Measurements from ENCODE around the gene C1orf159.

C1orf159 gene

GRCh38 chr1:1116701-1117468, 996 bp upstream of the C1orf159 start:
- Histone ChIP-seq H3K4me3 (ENCODE audit: insufficient read depth in 1 of 2, low read depth in 1 of 2, low read length in 2 of 2) (peak overlapping the region; percentile 72 to 74), H2BK5ac (ENCODE audit: low read depth, low read length, poor library complexity, severe bottlenecking) (no peak overlapping the region), H3K4me2 (ENCODE audit: low read length, poor library complexity, severe bottlenecking) (peak overlapping the region; percentile 99), H3K27me3 (ENCODE audit: control insufficient read depth in 1 of 2, insufficient read depth in 1 of 2, low read length in 2 of 2) (peaks cover 15 to 29% of the 10 kb centered on the region in 2 experiments), H3K36me3 (ENCODE audit: control insufficient read depth in 1 of 2, insufficient read depth in 2 of 2, low read depth in 1 of 2, low read length in 2 of 2) (peaks cover 4 to 17% of the 10 kb centered on the region in 2 experiments), H4K91ac (ENCODE audit: low read length) (no peak overlapping the region), H3K79me1 (replicated peaks; ENCODE audit: low read length, poor library complexity, severe bottlenecking) (peaks cover 30% of the 10 kb centered on the region), H3K9me3 (ENCODE audit: control insufficient read depth, low read length) (no peaks in the 10 kb centered on the region), H4K8ac (ENCODE audit: low read length) (peak overlapping the region; percentile 21), H3K23ac (ENCODE audit: low read length in 2 of 2) (no peak overlapping the region), H2AK5ac (ENCODE audit: low read length, severe bottlenecking) (no peak overlapping the region), H3K4me1 (ENCODE audit: control insufficient read depth, insufficient read depth, low read depth, low read length) (peaks cover 13% of the 10 kb centered on the region), H3K4ac (ENCODE audit: low read depth in 1 of 2, low read length in 2 of 2) (peak overlapping the region in 1 of 2 experiments; percentile 44), H2BK12ac (ENCODE audit: low read length in 2 of 2) (no peak overlapping the region), H2BK15ac (ENCODE audit: low read depth, poor library complexity, severe bottlenecking) (no peak overlapping the region), H2AFZ (ENCODE audit: low read depth, low read length) (peak overlapping the region; percentile 67), H3K9ac (ENCODE audit: low read length) (peak overlapping the region; percentile 51), H2BK120ac (ENCODE audit: low read depth, low read length) (no peak overlapping the region), H3K27ac (ENCODE audit: low read length, poor library complexity, severe bottlenecking) (no peak overlapping the region), H3K18ac (ENCODE audit: low read depth in 1 of 2, low read length in 2 of 2) (no peak overlapping the region), H3K14ac (ENCODE audit: low read length in 2 of 2) (no peak overlapping the region)
- WGBS = 8% methylated on average over 35 of the region's 47 CpGs
- peak; percentile 50 for DNase-seq

GRCh38 chr1:1115136-1115785, 628 bp downstream of the C1orf159 start:
- Histone ChIP-seq H3K79me1 (replicated peaks; ENCODE audit: low read length, poor library complexity, severe bottlenecking) (peaks cover 42% of the 10 kb centered on the region), H4K91ac (ENCODE audit: low read length) (no peak overlapping the region), H3K9me3 (ENCODE audit: control insufficient read depth, low read length) (no peaks in the 10 kb centered on the region), H2BK5ac (ENCODE audit: low read depth, low read length, poor library complexity, severe bottlenecking) (no peak overlapping the region), H3K27me3 (ENCODE audit: control insufficient read depth in 1 of 2, insufficient read depth in 1 of 2, low read length in 2 of 2) (peaks cover 15 to 29% of the 10 kb centered on the region in 2 experiments), H3K9ac (ENCODE audit: low read length) (peak overlapping the region; percentile 74), H3K27ac (ENCODE audit: low read length, poor library complexity, severe bottlenecking) (no peak overlapping the region), H3K23ac (ENCODE audit: low read length in 2 of 2) (no peak overlapping the region), H3K4ac (ENCODE audit: low read depth in 1 of 2, low read length in 2 of 2) (no peak overlapping the region), H2BK12ac (ENCODE audit: low read length in 2 of 2) (no peak overlapping the region), H3K18ac (ENCODE audit: low read depth in 1 of 2, low read length in 2 of 2) (no peak overlapping the region), H2AK5ac (ENCODE audit: low read length, severe bottlenecking) (no peak overlapping the region), H3K14ac (ENCODE audit: low read length in 2 of 2) (no peak overlapping the region), H3K4me3 (ENCODE audit: insufficient read depth in 1 of 2, low read depth in 1 of 2, low read length in 2 of 2) (peak overlapping the region; percentile 80 to 93), H2AFZ (ENCODE audit: low read depth, low read length) (peak overlapping the region; percentile 89), H4K8ac (ENCODE audit: low read length) (no peak overlapping the region), H2BK120ac (ENCODE audit: low read depth, low read length) (no peak overlapping the region), H3K4me1 (ENCODE audit: control insufficient read depth, insufficient read depth, low read depth, low read length) (peaks cover 13% of the 10 kb centered on the region), H3K36me3 (ENCODE audit: control insufficient read depth in 1 of 2, insufficient read depth in 2 of 2, low read depth in 1 of 2, low read length in 2 of 2) (peaks cover 4 to 27% of the 10 kb centered on the region in 2 experiments), H2BK15ac (ENCODE audit: low read depth, poor library complexity, severe bottlenecking) (no peak overlapping the region), H3K4me2 (ENCODE audit: low read length, poor library complexity, severe bottlenecking) (peak overlapping the region; percentile 92)
- WGBS = 6% methylated on average over 28 of the region's 41 CpGs
- no peak for DNase-seq

- Histone ChIP-seq H2AK5ac (ENCODE audit: low read length, severe bottlenecking) (no peak overlapping the region), H3K4ac (ENCODE audit: low read depth in 1 of 2, low read length in 2 of 2) (no peak overlapping the region), H2AFZ (ENCODE audit: low read depth, low read length) (no peak overlapping the region), H4K91ac (ENCODE audit: low read length) (no peak overlapping the region), H3K18ac (ENCODE audit: low read depth in 1 of 2, low read length in 2 of 2) (no peak overlapping the region), H3K14ac (ENCODE audit: low read length in 2 of 2) (no peak overlapping the region), H3K79me1 (replicated peaks; ENCODE audit: low read length, poor library complexity, severe bottlenecking) (peaks cover 42% of the 10 kb centered on the region), H3K9me3 (ENCODE audit: control insufficient read depth, low read length) (no peaks in the 10 kb centered on the region), H2BK15ac (ENCODE audit: low read depth, poor library complexity, severe bottlenecking) (no peak overlapping the region), H3K4me2 (ENCODE audit: low read length, poor library complexity, severe bottlenecking) (no peak overlapping the region), H2BK12ac (ENCODE audit: low read length in 2 of 2) (no peak overlapping the region), H3K4me3 (ENCODE audit: insufficient read depth in 1 of 2, low read depth in 1 of 2, low read length in 2 of 2) (peak overlapping the region in 1 of 2 experiments; percentile 80), H3K27me3 (ENCODE audit: control insufficient read depth in 1 of 2, insufficient read depth in 1 of 2, low read length in 2 of 2) (peaks cover 15 to 23% of the 10 kb centered on the region in 2 experiments), H4K8ac (ENCODE audit: low read length) (no peak overlapping the region), H2BK120ac (ENCODE audit: low read depth, low read length) (no peak overlapping the region), H3K27ac (ENCODE audit: low read length, poor library complexity, severe bottlenecking) (no peak overlapping the region), H2BK5ac (ENCODE audit: low read depth, low read length, poor library complexity, severe bottlenecking) (no peak overlapping the region), H3K4me1 (ENCODE audit: control insufficient read depth, insufficient read depth, low read depth, low read length) (peaks cover 13% of the 10 kb centered on the region), H3K23ac (ENCODE audit: low read length in 2 of 2) (no peak overlapping the region), H3K36me3 (ENCODE audit: control insufficient read depth in 1 of 2, insufficient read depth in 2 of 2, low read depth in 1 of 2, low read length in 2 of 2) (peaks cover 4 to 27% of the 10 kb centered on the region in 2 experiments), H3K9ac (ENCODE audit: low read length) (no peak overlapping the region)
- 96% methylated on average over 13 of the region's 13 CpGs for WGBS
- no peak for DNase-seq
Observed at GRCh38 chr1:1114431-1114830, 1.5 kb downstream of the C1orf159 start.

GRCh38 chr1:1112237-1112985, 3.5 kb downstream of the C1orf159 start:
- Histone ChIP-seq H2BK5ac (ENCODE audit: low read depth, low read length, poor library complexity, severe bottlenecking) (no peak overlapping the region), H4K8ac (ENCODE audit: low read length) (no peak overlapping the region), H3K23ac (ENCODE audit: low read length in 2 of 2) (no peak overlapping the region), H3K27me3 (ENCODE audit: control insufficient read depth in 1 of 2, insufficient read depth in 1 of 2, low read length in 2 of 2) (peaks cover 3% of the 10 kb centered on the region in 2 experiments), H3K27ac (ENCODE audit: low read length, poor library complexity, severe bottlenecking) (no peak overlapping the region), H3K4me1 (ENCODE audit: control insufficient read depth, insufficient read depth, low read depth, low read length) (peaks cover 13% of the 10 kb centered on the region), H3K4me3 (ENCODE audit: insufficient read depth in 1 of 2, low read depth in 1 of 2, low read length in 2 of 2) (peak overlapping the region in 1 of 2 experiments; percentile 4), H2BK120ac (ENCODE audit: low read depth, low read length) (no peak overlapping the region), H2AK5ac (ENCODE audit: low read length, severe bottlenecking) (no peak overlapping the region), H3K9me3 (ENCODE audit: control insufficient read depth, low read length) (no peaks in the 10 kb centered on the region), H3K9ac (ENCODE audit: low read length) (no peak overlapping the region), H3K79me1 (replicated peaks; ENCODE audit: low read length, poor library complexity, severe bottlenecking) (peaks cover 42% of the 10 kb centered on the region), H2BK15ac (ENCODE audit: low read depth, poor library complexity, severe bottlenecking) (no peak overlapping the region), H2BK12ac (ENCODE audit: low read length in 2 of 2) (no peak overlapping the region), H3K14ac (ENCODE audit: low read length in 2 of 2) (no peak overlapping the region), H2AFZ (ENCODE audit: low read depth, low read length) (no peak overlapping the region), H3K4ac (ENCODE audit: low read depth in 1 of 2, low read length in 2 of 2) (no peak overlapping the region), H3K36me3 (ENCODE audit: control insufficient read depth in 1 of 2, insufficient read depth in 2 of 2, low read depth in 1 of 2, low read length in 2 of 2) (peaks cover 4 to 27% of the 10 kb centered on the region in 2 experiments), H3K4me2 (ENCODE audit: low read length, poor library complexity, severe bottlenecking) (no peak overlapping the region), H3K18ac (ENCODE audit: low read depth in 1 of 2, low read length in 2 of 2) (no peak overlapping the region), H4K91ac (ENCODE audit: low read length) (no peak overlapping the region)
- 98% methylated on average over 27 of the region's 30 CpGs for WGBS
- DNase-seq = no peak
